Hepatocyte (in vitro differentiated cells): ENCODE data around the gene IFT122. TPM values are rescaled to one million over a fixed set of nuclear protein-coding genes. Genes with fewer than 3 reads are reported as not detected.

Experiments
- DNase-seq: peaks from one replicate; pipeline ENCODE4 v3.0.0-alpha.2; 2016; ENCODE audit warnings: low spot score
- H2AFZ ChIP-seq: fragments of 200-600 bp; sonication (generic); 2 replicates; pipeline ENCODE4 v1.6.0; 2016; ENCODE audit warnings: antibody characterized with exemption, mild to moderate bottlenecking
- H3K27ac ChIP-seq: fragments of 200-600 bp; sonication (generic); 2 replicates; pipeline ENCODE4 v1.5.1; 2016; ENCODE audit warnings: mild to moderate bottlenecking
- H3K27me3 ChIP-seq: fragments of 200-600 bp; sonication (generic); 2 replicates; pipeline ENCODE4 v1.6.1; 2016
- H3K36me3 ChIP-seq: fragments of 200-600 bp; sonication (generic); replicated peaks from 2 replicates; pipeline ENCODE4 v1.5.1; 2016; ENCODE audit warnings: low read depth; ENCODE audit not compliant: insufficient read depth
- H3K4me1 ChIP-seq: fragments of 200-600 bp; sonication (generic); 2 replicates; pipeline ENCODE4 v1.5.1; 2016; ENCODE audit warnings: mild to moderate bottlenecking, moderate library complexity; ENCODE audit not compliant: insufficient read depth
- H3K4me2 ChIP-seq: fragments of 200-600 bp; sonication (generic); 2 replicates; pipeline ENCODE4 v1.6.0; 2016
- H3K4me3 ChIP-seq: fragments of 200-600 bp; sonication (generic); 2 replicates; pipeline ENCODE4 v1.5.1; 2016; ENCODE audit warnings: mild to moderate bottlenecking
- H3K79me2 ChIP-seq: fragments of 200-600 bp; sonication (generic); 2 replicates; pipeline ENCODE4 v1.6.0; 2017; ENCODE audit warnings: mild to moderate bottlenecking
- H3K9me2 ChIP-seq: fragments of 200-600 bp; sonication (generic); replicated peaks from 2 replicates; pipeline ENCODE4 v1.6.0; 2017; ENCODE audit warnings: mild to moderate bottlenecking; ENCODE audit not compliant: insufficient read depth
- H3K9me3 ChIP-seq: fragments of 200-600 bp; sonication (generic); 2 replicates; pipeline ENCODE4 v1.5.1; 2016; ENCODE audit warnings: low read depth, mild to moderate bottlenecking
- H4K20me1 ChIP-seq: fragments of 200-600 bp; sonication (generic); 2 replicates; pipeline ENCODE4 v1.6.0; 2016; ENCODE audit warnings: mild to moderate bottlenecking; ENCODE audit not compliant: insufficient read depth, poor library complexity, severe bottlenecking
- EZH2 ChIP-seq: fragments of 200-600 bp; sonication (generic); IDR thresholded peaks from 2 replicates; pipeline ENCODE4 v1.6.1; 2016; ENCODE audit warnings: antibody characterized with exemption, mild to moderate bottlenecking, borderline replicate concordance
- EZH2phosphoT487 ChIP-seq: fragments of 200-600 bp; sonication (generic); IDR thresholded peaks from one replicate; pipeline ENCODE4 v1.6.1; 2018; ENCODE audit warnings: antibody characterized with exemption, mild to moderate bottlenecking, low read depth, moderate library complexity; ENCODE audit not compliant: unreplicated experiment, severe bottlenecking
- WGBS: methylation state at CpG from one replicate; pipeline ENCODE4 v1.1.6; 2016; ENCODE audit warnings: low lambda C conversion rate; ENCODE audit errors: missing lambda C conversion rate; 5-methylcytosine and 5-hydroxymethylcytosine counted together
- polyA plus RNA-seq: library from polyadenylated mRNA; unstranded; fragments of >200 nt; fragmentation: Nextera tagmentation; extraction: Ambion mirVana; gene quantifications from 2 replicates; pipeline ENCODE4 v1.2.1, GENCODE V29; 2016
- total RNA-seq: library from RNA; depleted of rRNA; stranded (reverse); fragments of >200 nt; gene quantifications from 2 replicates; pipeline ENCODE4 v1.2.3, GENCODE V29; 2014
- TF ChIP-seq, protein P1 (sequence below): fragments of 200-600 bp; sonication (generic); IDR thresholded peaks from 2 replicates; pipeline ENCODE4 v1.5.1; 2016; ENCODE audit warnings: antibody characterized with exemption, mild to moderate bottlenecking; ENCODE audit not compliant: poor library complexity

The IFT122 gene
- total and polyA plus RNA-seq, 2 experiments from 2014 or later = 11.4 to 14.6 TPM

DNA sequence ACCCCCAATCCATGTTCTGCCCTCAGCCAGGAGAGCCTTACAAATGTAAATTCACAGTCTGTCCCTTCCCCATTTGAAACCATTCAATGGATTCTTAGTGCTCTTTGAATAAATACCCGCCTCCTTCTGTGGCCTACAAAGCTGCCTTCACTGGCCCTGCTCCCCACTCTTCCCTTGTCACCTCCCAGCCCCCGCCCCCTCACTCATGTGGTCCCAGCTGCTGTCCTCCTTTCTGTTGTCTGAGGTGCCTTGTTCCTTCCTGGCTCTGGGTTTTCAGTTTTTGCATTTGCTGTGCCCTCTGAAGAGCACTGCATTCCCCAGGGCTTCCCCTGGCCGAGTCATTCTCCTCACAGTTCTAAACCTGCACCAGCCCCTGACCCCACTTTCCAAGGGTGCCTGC lies 14.8 kb upstream of the IFT122 start:
- H3K36me3 ChIP-seq = no peaks in the 10 kb centered on the region
- H3K27ac ChIP-seq = no peak overlapping the region
- TF ChIP-seq EZH2 = no peak
- TF ChIP-seq, protein P1, sequence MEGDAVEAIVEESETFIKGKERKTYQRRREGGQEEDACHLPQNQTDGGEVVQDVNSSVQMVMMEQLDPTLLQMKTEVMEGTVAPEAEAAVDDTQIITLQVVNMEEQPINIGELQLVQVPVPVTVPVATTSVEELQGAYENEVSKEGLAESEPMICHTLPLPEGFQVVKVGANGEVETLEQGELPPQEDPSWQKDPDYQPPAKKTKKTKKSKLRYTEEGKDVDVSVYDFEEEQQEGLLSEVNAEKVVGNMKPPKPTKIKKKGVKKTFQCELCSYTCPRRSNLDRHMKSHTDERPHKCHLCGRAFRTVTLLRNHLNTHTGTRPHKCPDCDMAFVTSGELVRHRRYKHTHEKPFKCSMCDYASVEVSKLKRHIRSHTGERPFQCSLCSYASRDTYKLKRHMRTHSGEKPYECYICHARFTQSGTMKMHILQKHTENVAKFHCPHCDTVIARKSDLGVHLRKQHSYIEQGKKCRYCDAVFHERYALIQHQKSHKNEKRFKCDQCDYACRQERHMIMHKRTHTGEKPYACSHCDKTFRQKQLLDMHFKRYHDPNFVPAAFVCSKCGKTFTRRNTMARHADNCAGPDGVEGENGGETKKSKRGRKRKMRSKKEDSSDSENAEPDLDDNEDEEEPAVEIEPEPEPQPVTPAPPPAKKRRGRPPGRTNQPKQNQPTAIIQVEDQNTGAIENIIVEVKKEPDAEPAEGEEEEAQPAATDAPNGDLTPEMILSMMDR = no peak
- no peak for TF ChIP-seq EZH2phosphoT487
- H3K27me3 ChIP-seq = no peaks in the 10 kb centered on the region
- H3K9me3 ChIP-seq = no peaks in the 10 kb centered on the region
- no peak overlapping the region for H3K4me3 ChIP-seq
- no peak overlapping the region for H2AFZ ChIP-seq
- no peak for DNase-seq
- no peaks in the 10 kb centered on the region for H3K4me1 ChIP-seq
- H3K79me2 ChIP-seq = no peaks in the 10 kb centered on the region
- no peak overlapping the region for H3K4me2 ChIP-seq
- 83% methylated on average over 3 of the region's 3 CpGs for WGBS
- no peaks in the 10 kb centered on the region for H3K9me2 ChIP-seq
- H4K20me1 ChIP-seq = no peaks in the 10 kb centered on the region

DNA sequence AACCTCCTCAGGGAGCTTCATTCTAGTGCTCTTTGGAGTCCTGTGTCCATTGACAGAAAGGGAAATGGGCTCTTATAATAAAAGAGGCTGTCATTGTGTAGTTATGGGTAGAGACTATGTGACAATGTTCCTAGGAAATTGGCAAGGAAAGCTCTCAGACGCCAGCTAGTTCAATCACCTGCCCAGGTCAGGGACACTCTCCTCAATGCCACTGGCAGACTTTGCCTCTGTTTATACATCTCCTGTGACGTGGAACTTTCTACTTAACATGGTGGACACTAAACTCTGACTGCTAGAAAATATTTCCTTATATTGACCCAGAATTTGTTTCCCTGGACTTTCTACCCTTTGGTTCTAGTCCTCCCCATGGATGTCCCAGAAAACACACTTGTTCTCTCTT lies 14.4 kb upstream of the IFT122 start:
- H3K9me3 ChIP-seq = no peaks in the 10 kb centered on the region
- no peaks in the 10 kb centered on the region for H3K79me2 ChIP-seq
- no peaks in the 10 kb centered on the region for H3K36me3 ChIP-seq
- H3K9me2 ChIP-seq = no peaks in the 10 kb centered on the region
- no peaks in the 10 kb centered on the region for H4K20me1 ChIP-seq
- H2AFZ ChIP-seq = no peak overlapping the region
- H3K4me3 ChIP-seq = no peak overlapping the region
- no peak for TF ChIP-seq EZH2phosphoT487
- TF ChIP-seq, protein P1 = no peak
- no peak for TF ChIP-seq EZH2
- no peak overlapping the region for H3K27ac ChIP-seq
- 84% methylated on average over 2 of the region's 2 CpGs for WGBS
- no peak overlapping the region for H3K4me2 ChIP-seq
- no peaks in the 10 kb centered on the region for H3K4me1 ChIP-seq
- DNase-seq = no peak
- H3K27me3 ChIP-seq = no peaks in the 10 kb centered on the region

DNA sequence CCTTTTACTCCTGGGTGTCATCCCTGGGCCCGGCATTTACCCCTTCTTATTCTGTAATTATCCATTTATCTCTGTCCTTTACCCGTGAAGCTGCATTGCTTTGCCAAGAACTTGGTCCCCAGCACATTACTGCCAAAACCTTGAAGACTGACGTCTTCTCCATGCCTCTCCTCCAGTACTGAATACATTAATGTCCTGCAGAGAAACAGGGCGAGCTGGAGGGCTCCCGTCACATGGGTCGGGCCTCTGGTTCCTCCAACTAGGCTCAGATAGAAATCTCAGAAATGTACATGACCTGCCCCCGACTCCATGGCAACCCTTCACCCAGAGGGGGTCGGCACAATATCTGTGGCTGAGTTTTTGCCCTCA lies 12.0 kb upstream of the IFT122 start:
- no peaks in the 10 kb centered on the region for H3K4me1 ChIP-seq
- no peaks in the 10 kb centered on the region for H3K27me3 ChIP-seq
- peak overlapping the region; percentile 43 for H3K4me3 ChIP-seq
- peak overlapping the region; percentile 26 for H2AFZ ChIP-seq
- no peaks in the 10 kb centered on the region for H3K9me3 ChIP-seq
- H3K4me2 ChIP-seq = peak overlapping the region; percentile 95
- TF ChIP-seq EZH2phosphoT487 (no peak), EZH2 (no peak)
- TF ChIP-seq, protein P1 = no peak
- H3K79me2 ChIP-seq = no peaks in the 10 kb centered on the region
- WGBS = 29% methylated on average over 8 of the region's 8 CpGs
- no peaks in the 10 kb centered on the region for H3K9me2 ChIP-seq
- no peak overlapping the region for H3K27ac ChIP-seq
- H4K20me1 ChIP-seq = no peaks in the 10 kb centered on the region
- no peak for DNase-seq
- H3K36me3 ChIP-seq = no peaks in the 10 kb centered on the region
